ENCODE measurements around the gene CPEB3. TPM values are rescaled to one million over a fixed set of nuclear protein-coding genes. Genes with fewer than 3 reads are reported as not detected.

CPEB3 gene
- 22.4 and 23.4 TPM in 2 replicates for polyA plus RNA-seq

DNA sequence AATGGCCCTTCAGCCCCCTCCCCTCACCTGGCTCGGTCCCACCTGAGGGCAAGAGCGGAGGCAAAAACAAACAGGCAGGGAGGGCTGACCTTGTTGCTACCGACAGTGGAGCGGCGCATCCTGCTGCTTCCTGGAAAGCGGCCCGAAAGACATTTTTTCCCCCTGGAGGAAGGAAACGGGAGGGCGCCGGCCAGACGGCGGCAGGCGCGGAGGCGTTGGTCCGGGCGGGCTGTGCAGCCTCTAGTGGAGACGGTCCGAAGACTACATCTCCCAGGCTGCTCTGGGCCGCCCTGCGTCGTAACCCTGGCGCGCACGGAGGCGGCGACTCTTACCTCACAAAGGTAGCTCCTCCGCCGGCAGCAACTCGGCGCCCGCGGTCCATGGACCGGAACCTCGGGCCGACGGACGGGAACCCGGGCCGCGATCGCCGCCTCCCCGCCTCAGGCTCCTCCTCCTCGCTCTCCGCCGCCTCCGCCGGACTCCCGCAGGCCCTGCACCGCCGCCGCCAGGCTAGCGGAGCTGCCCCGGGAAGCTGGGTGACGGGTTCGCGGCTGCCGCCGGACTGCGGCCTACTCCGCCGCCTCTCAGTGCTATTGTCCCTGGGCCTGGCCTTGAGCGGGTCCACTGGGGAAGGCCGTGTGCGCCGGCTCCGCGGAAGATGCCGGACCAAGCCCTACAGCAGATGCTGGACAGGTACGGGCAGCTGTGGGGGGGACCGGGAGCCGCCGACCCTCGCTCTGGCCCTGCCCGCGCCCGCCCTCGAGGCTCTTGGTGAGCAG, at the start of gene CPEB3, which contains the start of gene MARCHF5:
Gene CPEB3, minus strand, starts transcription at position 242 of the 779 bp plus-strand sequence. CDS start 50,728 bp downstream, outside the sequence.
Gene MARCHF5, plus strand, starts transcription at position 331 of the 779 bp plus-strand sequence. Its CDS starts 328 bp downstream, at position 659.

Other genes with a start within 250 kb of the CPEB3 start
- gene MARCHF5, start 89 bp upstream of the CPEB3 start, polyA plus RNA-seq = 18.2 and 27.3 TPM in 2 replicates